Mesenchymal stem cell (in vitro differentiated cells and primary cell): Measurements from ENCODE around the gene PRKCB.

Experiments used
- DNase-seq: peaks from one replicate; pipeline ENCODE4 v3.0.0-alpha.2; 2013
- H2AFZ ChIP-seq: one replicate; pipeline ENCODE4 v1.6.1; 2013; ENCODE audit warnings: low read depth, mild to moderate bottlenecking, control low read depth, inconsistent platforms, low read length, moderate library complexity
- H2AK5ac ChIP-seq: 2 replicates; pipeline ENCODE4 v1.6.1; 2013; ENCODE audit warnings: low read length, moderate library complexity, mild to moderate bottlenecking, inconsistent platforms; ENCODE audit not compliant: severe bottlenecking
- H2BK120ac ChIP-seq: one replicate; pipeline ENCODE4 v1.6.1; 2013; ENCODE audit warnings: low read depth, mild to moderate bottlenecking, inconsistent platforms, low read length, moderate library complexity
- H2BK12ac ChIP-seq, 2 experiments: one replicate each; pipeline ENCODE4 v1.6.1; 2013; ENCODE audit warnings: inconsistent platforms in 2 of 2, low read length in 2 of 2, mild to moderate bottlenecking in 2 of 2, moderate library complexity in 2 of 2, control low read depth in 1 of 2
- H2BK15ac ChIP-seq: one replicate; pipeline ENCODE4 v1.6.1; 2013; ENCODE audit warnings: mild to moderate bottlenecking, low read depth, inconsistent platforms; ENCODE audit not compliant: poor library complexity, severe bottlenecking
- H2BK5ac ChIP-seq: 2 replicates; pipeline ENCODE4 v1.6.1; 2013; ENCODE audit warnings: low read depth, mild to moderate bottlenecking, low read length, control low read depth, inconsistent platforms; ENCODE audit not compliant: poor library complexity, severe bottlenecking
- H3K14ac ChIP-seq, 2 experiments: one replicate each; pipeline ENCODE4 v1.6.1; 2013; ENCODE audit warnings: inconsistent platforms in 2 of 2, low read length in 2 of 2, control low read depth in 1 of 2, mild to moderate bottlenecking in 1 of 2, moderate library complexity in 1 of 2
- H3K18ac ChIP-seq, 2 experiments: one replicate each; pipeline ENCODE4 v1.6.1; 2013; ENCODE audit warnings: inconsistent platforms in 2 of 2, low read length in 2 of 2, control low read depth in 1 of 2, low read depth in 1 of 2, mild to moderate bottlenecking in 1 of 2
- H3K23ac ChIP-seq, 2 experiments: one replicate each; pipeline ENCODE4 v1.6.1; 2013; ENCODE audit warnings: inconsistent platforms in 2 of 2, low read length in 2 of 2, mild to moderate bottlenecking in 2 of 2, moderate library complexity in 2 of 2, control low read depth in 1 of 2
- H3K27ac ChIP-seq: 2 replicates; pipeline ENCODE4 v1.5.1; 2013; ENCODE audit warnings: mild to moderate bottlenecking, moderate library complexity, low read length, control low read depth, inconsistent platforms; ENCODE audit not compliant: poor library complexity, severe bottlenecking
- H3K27me3 ChIP-seq, 2 experiments: 2 replicates each; pipeline versions ENCODE4 v1.6.1 to v1.7.0; 2013; ENCODE audit warnings: low read length in 2 of 2, mild to moderate bottlenecking in 2 of 2, moderate library complexity in 2 of 2, control low read depth in 1 of 2, inconsistent platforms in 1 of 2; ENCODE audit not compliant: control insufficient read depth in 1 of 2, insufficient read depth in 1 of 2
- H3K36me3 ChIP-seq, 2 experiments: 2 replicates each; pipeline versions ENCODE4 v1.6.1 to v1.7.0; 2013; ENCODE audit warnings: low read length in 2 of 2, control low read depth in 1 of 2, inconsistent platforms in 1 of 2, low read depth in 1 of 2, mild to moderate bottlenecking in 1 of 2; ENCODE audit not compliant: insufficient read depth in 2 of 2, control insufficient read depth in 1 of 2
- H3K4ac ChIP-seq, 2 experiments: one replicate each; pipeline ENCODE4 v1.6.1; 2013; ENCODE audit warnings: inconsistent platforms in 2 of 2, low read length in 2 of 2, mild to moderate bottlenecking in 2 of 2, moderate library complexity in 2 of 2, control low read depth in 1 of 2, low read depth in 1 of 2
- H3K4me1 ChIP-seq: 2 replicates; pipeline ENCODE4 v1.6.1; 2013; ENCODE audit warnings: low read depth, low read length, control low read depth; ENCODE audit not compliant: control insufficient read depth, insufficient read depth
- H3K4me2 ChIP-seq: 2 replicates; pipeline ENCODE4 v1.6.1; 2013; ENCODE audit warnings: low read length, mild to moderate bottlenecking, inconsistent platforms; ENCODE audit not compliant: poor library complexity, severe bottlenecking
- H3K4me3 ChIP-seq, 2 experiments: 2 replicates each; pipeline versions ENCODE4 v1.5.1 to v1.7.0; 2013; ENCODE audit warnings: low read length in 2 of 2, mild to moderate bottlenecking in 2 of 2, control low read depth in 1 of 2, low read depth in 1 of 2; ENCODE audit not compliant: insufficient read depth in 1 of 2
- H3K79me1 ChIP-seq: replicated peaks from 2 replicates; pipeline ENCODE4 v1.6.1; 2013; ENCODE audit warnings: mild to moderate bottlenecking, control low read depth, low read length, inconsistent platforms; ENCODE audit not compliant: poor library complexity, severe bottlenecking
- H3K9ac ChIP-seq: 2 replicates; pipeline ENCODE4 v1.7.0; 2013; ENCODE audit warnings: mild to moderate bottlenecking, low read length, moderate library complexity
- H3K9me3 ChIP-seq: 2 replicates; pipeline ENCODE4 v1.7.0; 2013; ENCODE audit warnings: mild to moderate bottlenecking, low read length; ENCODE audit not compliant: control insufficient read depth
- H4K8ac ChIP-seq: one replicate; pipeline ENCODE4 v1.6.1; 2013; ENCODE audit warnings: inconsistent platforms, mild to moderate bottlenecking, low read length, moderate library complexity
- H4K91ac ChIP-seq: one replicate; pipeline ENCODE4 v1.6.1; 2013; ENCODE audit warnings: mild to moderate bottlenecking, low read length, inconsistent platforms
- WGBS: methylation state at CpG from one replicate; pipeline ENCODE4 v1.1.7; 2013; ENCODE audit warnings: mixed read lengths; 5-methylcytosine and 5-hydroxymethylcytosine counted together

Gene PRKCB

GRCh38 chr16:24114876-24115275, 279.1 kb downstream of the PRKCB start:
- Histone ChIP-seq H2AK5ac (no peak overlapping the region), H2BK120ac (no peak overlapping the region), H3K14ac (no peak overlapping the region), H3K4me3 (no peak overlapping the region), H3K23ac (no peak overlapping the region), H2BK15ac (no peak overlapping the region), H2AFZ (no peak overlapping the region), H4K91ac (no peak overlapping the region), H3K4ac (no peak overlapping the region), H3K27ac (no peak overlapping the region), H2BK12ac (no peak overlapping the region), H2BK5ac (no peak overlapping the region), H3K79me1 (no peaks in the 10 kb centered on the region), H3K4me1 (no peaks in the 10 kb centered on the region), H3K4me2 (no peak overlapping the region), H3K9me3 (peaks cover 3% of the 10 kb centered on the region), H4K8ac (no peak overlapping the region), H3K27me3 (no peaks in the 10 kb centered on the region), H3K18ac (no peak overlapping the region), H3K36me3 (no peaks in the 10 kb centered on the region), H3K9ac (no peak overlapping the region)
- WGBS: 48% methylated on average over 2 of the region's 2 CpGs
- DNase-seq: no peak

GRCh38 chr16:24116046-24116776, 280.4 kb downstream of the PRKCB start:
- no peak overlapping the region for H3K23ac ChIP-seq

GRCh38 chr16:24116989-24117388, 281.2 kb downstream of the PRKCB start:
- no peak overlapping the region for H2BK15ac ChIP-seq
- no peak overlapping the region for H3K4me3 ChIP-seq
- no peak overlapping the region for H3K4ac ChIP-seq
- H3K23ac ChIP-seq: no peak overlapping the region
- no peaks in the 10 kb centered on the region for H3K27me3 ChIP-seq
- H2BK12ac ChIP-seq: no peak overlapping the region
- 68% methylated on average over 9 of the region's 9 CpGs for WGBS
- no peak overlapping the region for H2BK5ac ChIP-seq
- no peaks in the 10 kb centered on the region for H3K36me3 ChIP-seq
- no peak overlapping the region for H3K14ac ChIP-seq
- no peak overlapping the region for H4K8ac ChIP-seq
- H3K4me2 ChIP-seq: no peak overlapping the region
- no peak overlapping the region for H2AFZ ChIP-seq
- H3K27ac ChIP-seq: no peak overlapping the region
- no peak overlapping the region for H4K91ac ChIP-seq
- H3K79me1 ChIP-seq: no peaks in the 10 kb centered on the region
- no peak overlapping the region for H2BK120ac ChIP-seq
- DNase-seq: no peak
- H3K4me1 ChIP-seq: no peaks in the 10 kb centered on the region
- H3K18ac ChIP-seq: no peak overlapping the region
- no peak overlapping the region for H2AK5ac ChIP-seq
- H3K9me3 ChIP-seq: peaks cover 3% of the 10 kb centered on the region
- H3K9ac ChIP-seq: no peak overlapping the region

More at GRCh38 chr16:24116046-24116776, 280.4 kb downstream of the PRKCB start:
- no peak overlapping the region for H2BK120ac ChIP-seq
- H4K8ac ChIP-seq: no peak overlapping the region
- H3K4me3 ChIP-seq: no peak overlapping the region
- H3K79me1 ChIP-seq: no peaks in the 10 kb centered on the region
- no peak overlapping the region for H3K9ac ChIP-seq
- H3K4me2 ChIP-seq: no peak overlapping the region
- H2AK5ac ChIP-seq: no peak overlapping the region
- H3K4ac ChIP-seq: no peak overlapping the region
- no peak for DNase-seq
- H3K14ac ChIP-seq: no peak overlapping the region
- WGBS: 84% methylated on average over 8 of the region's 10 CpGs
- no peak overlapping the region for H3K27ac ChIP-seq
- no peak overlapping the region for H3K18ac ChIP-seq
- H3K36me3 ChIP-seq: no peaks in the 10 kb centered on the region
- peaks cover 3% of the 10 kb centered on the region for H3K9me3 ChIP-seq
- H3K4me1 ChIP-seq: no peaks in the 10 kb centered on the region
- no peak overlapping the region for H2BK12ac ChIP-seq
- H2AFZ ChIP-seq: no peak overlapping the region
- no peaks in the 10 kb centered on the region for H3K27me3 ChIP-seq
- no peak overlapping the region for H2BK15ac ChIP-seq
- H2BK5ac ChIP-seq: no peak overlapping the region
- H4K91ac ChIP-seq: no peak overlapping the region

GRCh38 chr16:24117680-24118079, 281.9 kb downstream of the PRKCB start:
- 50% methylated on average over 8 of the region's 8 CpGs for WGBS
- Histone ChIP-seq H3K4me3 (no peak overlapping the region), H2BK15ac (no peak overlapping the region), H3K27ac (no peak overlapping the region), H3K4ac (no peak overlapping the region), H3K4me1 (no peaks in the 10 kb centered on the region), H3K18ac (no peak overlapping the region), H3K9ac (no peak overlapping the region), H3K14ac (no peak overlapping the region), H3K36me3 (no peaks in the 10 kb centered on the region), H3K9me3 (peaks cover 3% of the 10 kb centered on the region), H3K79me1 (no peaks in the 10 kb centered on the region), H3K27me3 (no peaks in the 10 kb centered on the region), H4K91ac (no peak overlapping the region), H2AFZ (no peak overlapping the region), H2BK12ac (no peak overlapping the region), H2BK5ac (no peak overlapping the region), H4K8ac (no peak overlapping the region), H3K23ac (no peak overlapping the region), H2BK120ac (no peak overlapping the region), H3K4me2 (no peak overlapping the region), H2AK5ac (no peak overlapping the region)
- no peak for DNase-seq
